ENCODE data around the gene CD22.

- TF ChIP-seq CTCF (IDR thresholded peaks at IDR 0.05; ENCODE audit: poor library complexity, severe bottlenecking) = no peak
- TF ChIP-seq RAD21 (conservative IDR thresholded peaks at IDR 0.05) = no peak
- no peak for TF ChIP-seq EZH2 (IDR thresholded peaks at IDR 0.05; ENCODE audit: borderline replicate concordance, insufficient read depth, low read length, poor library complexity, severe bottlenecking)
These were observed 1.3 kb upstream of the CD22 start for GRCh38 chr19:35327642-35328041.

All from neural cell (in vitro differentiated cells).